Measurements from ENCODE around the gene BRI3. TPM values are rescaled to one million over a fixed set of nuclear protein-coding genes. Genes with fewer than 3 reads are reported as not detected.

Gene BRI3
- total and polyA plus RNA-seq, 2 of the 13 experiments (the other 11 are each of a cell fraction or from before 2014, with no cell fraction given) = 54.0 to 103 TPM

DNA sequence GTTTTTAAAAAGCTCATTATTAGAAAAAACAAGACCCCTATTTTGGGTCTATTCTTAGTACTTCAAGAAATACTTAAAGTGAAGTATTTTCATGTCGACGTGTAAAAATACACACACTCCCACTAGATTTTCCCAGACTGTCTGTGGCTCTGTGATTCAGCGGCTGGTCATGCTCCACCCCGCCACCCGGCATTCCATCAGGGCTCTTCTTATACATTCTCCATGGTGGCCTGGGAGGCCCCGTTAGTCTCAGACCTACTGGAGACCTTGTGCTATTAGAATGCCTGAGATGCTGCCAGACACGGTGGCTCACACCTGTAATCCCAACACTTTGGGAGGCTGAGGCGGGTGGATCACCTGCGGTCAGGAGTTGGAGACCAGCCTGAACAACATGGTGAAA is 42.5 kb upstream of the BRI3 start:
- in situ Hi-C loops (cut with HindIII; ENCODE audit: extremely low pct_ligation_motif_present, low pct_unique_long_range_greater_than_20kb) (no loop called here), intact Hi-C loops (cut with micrococcal nuclease; ENCODE audit: unreplicated experiment) (no loop called here)
- no peak overlapping the region for H3K27ac ChIP-seq (ENCODE audit: extremely low read length, insufficient read depth, low read length)
- no peaks in the 10 kb centered on the region for H3K79me2 ChIP-seq (ENCODE audit: insufficient read depth, low read length)
- no peak for DNase-seq (ENCODE audit: low spot score)
- TF ChIP-seq, protein P1, sequence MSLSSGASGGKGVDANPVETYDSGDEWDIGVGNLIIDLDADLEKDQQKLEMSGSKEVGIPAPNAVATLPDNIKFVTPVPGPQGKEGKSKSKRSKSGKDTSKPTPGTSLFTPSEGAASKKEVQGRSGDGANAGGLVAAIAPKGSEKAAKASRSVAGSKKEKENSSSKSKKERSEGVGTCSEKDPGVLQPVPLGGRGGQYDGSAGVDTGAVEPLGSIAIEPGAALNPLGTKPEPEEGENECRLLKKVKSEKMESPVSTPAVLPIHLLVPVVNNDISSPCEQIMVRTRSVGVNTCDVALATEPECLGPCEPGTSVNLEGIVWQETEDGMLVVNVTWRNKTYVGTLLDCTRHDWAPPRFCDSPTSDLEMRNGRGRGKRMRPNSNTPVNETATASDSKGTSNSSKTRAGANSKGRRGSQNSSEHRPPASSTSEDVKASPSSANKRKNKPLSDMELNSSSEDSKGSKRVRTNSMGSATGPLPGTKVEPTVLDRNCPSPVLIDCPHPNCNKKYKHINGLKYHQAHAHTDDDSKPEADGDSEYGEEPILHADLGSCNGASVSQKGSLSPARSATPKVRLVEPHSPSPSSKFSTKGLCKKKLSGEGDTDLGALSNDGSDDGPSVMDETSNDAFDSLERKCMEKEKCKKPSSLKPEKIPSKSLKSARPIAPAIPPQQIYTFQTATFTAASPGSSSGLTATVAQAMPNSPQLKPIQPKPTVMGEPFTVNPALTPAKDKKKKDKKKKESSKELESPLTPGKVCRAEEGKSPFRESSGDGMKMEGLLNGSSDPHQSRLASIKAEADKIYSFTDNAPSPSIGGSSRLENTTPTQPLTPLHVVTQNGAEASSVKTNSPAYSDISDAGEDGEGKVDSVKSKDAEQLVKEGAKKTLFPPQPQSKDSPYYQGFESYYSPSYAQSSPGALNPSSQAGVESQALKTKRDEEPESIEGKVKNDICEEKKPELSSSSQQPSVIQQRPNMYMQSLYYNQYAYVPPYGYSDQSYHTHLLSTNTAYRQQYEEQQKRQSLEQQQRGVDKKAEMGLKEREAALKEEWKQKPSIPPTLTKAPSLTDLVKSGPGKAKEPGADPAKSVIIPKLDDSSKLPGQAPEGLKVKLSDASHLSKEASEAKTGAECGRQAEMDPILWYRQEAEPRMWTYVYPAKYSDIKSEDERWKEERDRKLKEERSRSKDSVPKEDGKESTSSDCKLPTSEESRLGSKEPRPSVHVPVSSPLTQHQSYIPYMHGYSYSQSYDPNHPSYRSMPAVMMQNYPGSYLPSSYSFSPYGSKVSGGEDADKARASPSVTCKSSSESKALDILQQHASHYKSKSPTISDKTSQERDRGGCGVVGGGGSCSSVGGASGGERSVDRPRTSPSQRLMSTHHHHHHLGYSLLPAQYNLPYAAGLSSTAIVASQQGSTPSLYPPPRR (CRISPR knock-in tag; IDR thresholded peaks at IDR 0.05; ENCODE audit: borderline replicate concordance) = no peak
- TF ChIP-seq FOXP1 (IDR thresholded peaks at IDR 0.05) = no peak
- no peak for TF ChIP-seq FOXP1 (CRISPR knock-in tag; IDR thresholded peaks at IDR 0.05)
- TF ChIP-seq ZNF230 (CRISPR knock-in tag; IDR thresholded peaks at IDR 0.05) = no peak
- no peak for TF ChIP-seq ZMYM3 (CRISPR knock-in tag; IDR thresholded peaks at IDR 0.05)
- TF ChIP-seq, protein P2, sequence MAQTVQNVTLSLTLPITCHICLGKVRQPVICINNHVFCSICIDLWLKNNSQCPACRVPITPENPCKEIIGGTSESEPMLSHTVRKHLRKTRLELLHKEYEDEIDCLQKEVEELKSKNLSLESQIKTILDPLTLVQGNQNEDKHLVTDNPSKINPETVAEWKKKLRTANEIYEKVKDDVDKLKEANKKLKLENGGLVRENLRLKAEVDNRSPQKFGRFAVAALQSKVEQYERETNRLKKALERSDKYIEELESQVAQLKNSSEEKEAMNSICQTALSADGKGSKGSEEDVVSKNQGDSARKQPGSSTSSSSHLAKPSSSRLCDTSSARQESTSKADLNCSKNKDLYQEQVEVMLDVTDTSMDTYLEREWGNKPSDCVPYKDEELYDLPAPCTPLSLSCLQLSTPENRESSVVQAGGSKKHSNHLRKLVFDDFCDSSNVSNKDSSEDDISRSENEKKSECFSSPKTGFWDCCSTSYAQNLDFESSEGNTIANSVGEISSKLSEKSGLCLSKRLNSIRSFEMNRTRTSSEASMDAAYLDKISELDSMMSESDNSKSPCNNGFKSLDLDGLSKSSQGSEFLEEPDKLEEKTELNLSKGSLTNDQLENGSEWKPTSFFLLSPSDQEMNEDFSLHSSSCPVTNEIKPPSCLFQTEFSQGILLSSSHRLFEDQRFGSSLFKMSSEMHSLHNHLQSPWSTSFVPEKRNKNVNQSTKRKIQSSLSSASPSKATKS (CRISPR knock-in tag; IDR thresholded peaks at IDR 0.05) = no peak
- no peak for TF ChIP-seq NCOA5 (CRISPR knock-in tag; IDR thresholded peaks at IDR 0.05)
- TF ChIP-seq, protein P3, sequence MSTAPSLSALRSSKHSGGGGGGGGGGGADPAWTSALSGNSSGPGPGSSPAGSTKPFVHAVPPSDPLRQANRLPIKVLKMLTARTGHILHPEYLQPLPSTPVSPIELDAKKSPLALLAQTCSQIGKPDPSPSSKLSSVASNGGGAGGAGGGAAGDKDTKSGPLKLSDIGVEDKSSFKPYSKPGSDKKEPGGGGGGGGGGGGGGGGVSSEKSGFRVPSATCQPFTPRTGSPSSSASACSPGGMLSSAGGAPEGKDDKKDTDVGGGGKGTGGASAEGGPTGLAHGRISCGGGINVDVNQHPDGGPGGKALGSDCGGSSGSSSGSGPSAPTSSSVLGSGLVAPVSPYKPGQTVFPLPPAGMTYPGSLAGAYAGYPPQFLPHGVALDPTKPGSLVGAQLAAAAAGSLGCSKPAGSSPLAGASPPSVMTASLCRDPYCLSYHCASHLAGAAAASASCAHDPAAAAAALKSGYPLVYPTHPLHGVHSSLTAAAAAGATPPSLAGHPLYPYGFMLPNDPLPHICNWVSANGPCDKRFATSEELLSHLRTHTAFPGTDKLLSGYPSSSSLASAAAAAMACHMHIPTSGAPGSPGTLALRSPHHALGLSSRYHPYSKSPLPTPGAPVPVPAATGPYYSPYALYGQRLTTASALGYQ (CRISPR knock-in tag; IDR thresholded peaks at IDR 0.05) = no peak
- no peak for TF ChIP-seq ZNF33B (CRISPR knock-in tag; IDR thresholded peaks at IDR 0.05)
- TF ChIP-seq CENPT (CRISPR knock-in tag; IDR thresholded peaks at IDR 0.05; ENCODE audit: low read depth) = no peak
- TF ChIP-seq POLR2AphosphoS2 (IDR thresholded peaks at IDR 0.05; ENCODE audit: low read depth, low read length) = no peak
- TF ChIP-seq, protein P4, sequence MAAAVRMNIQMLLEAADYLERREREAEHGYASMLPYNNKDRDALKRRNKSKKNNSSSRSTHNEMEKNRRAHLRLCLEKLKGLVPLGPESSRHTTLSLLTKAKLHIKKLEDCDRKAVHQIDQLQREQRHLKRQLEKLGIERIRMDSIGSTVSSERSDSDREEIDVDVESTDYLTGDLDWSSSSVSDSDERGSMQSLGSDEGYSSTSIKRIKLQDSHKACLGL (CRISPR knock-in tag; IDR thresholded peaks at IDR 0.05) = no peak
- TF ChIP-seq ZNF30 (CRISPR knock-in tag; IDR thresholded peaks at IDR 0.05) = no peak
- no peaks in the 10 kb centered on the region; a peak in 2 of 5 replicates for H3K36me3 ChIP-seq (replicated peaks in 1 of 2; ENCODE audit: control insufficient read depth in 1 of 2, insufficient read depth in 2 of 2, low read length in 2 of 2)
- POLR2A ChIA-PET = no interaction called here
- H3K4me3 ChIP-seq (replicated peaks in 1 of 3; ENCODE audit: insufficient read depth in 1 of 3, low read depth in 2 of 3, low read length in 3 of 3) = no peak overlapping the region
- ATAC-seq = no peak
- no peak overlapping the region for H3K9ac ChIP-seq (ENCODE audit: insufficient read depth, low read depth, low read length)
- no TSS peak for BruUV-seq (replicated peaks)
- CTCF ChIA-PET (ENCODE audit: low intra/inter-chr PET ratio, low total read pairs) = no interaction called here
- no peak overlapping the region for H2AFZ ChIP-seq (ENCODE audit: low read length)
- H3K4me2 ChIP-seq (ENCODE audit: low read depth, low read length) = no peak overlapping the region
- H4K20me1 ChIP-seq (ENCODE audit: insufficient read depth, low read length) = no peaks in the 10 kb centered on the region
- H3K27me3 ChIP-seq (ENCODE audit: control insufficient read depth in 1 of 2, insufficient read depth in 2 of 2, low read length in 2 of 2) = no peaks in the 10 kb centered on the region
- 98% methylated on average over 9 of the region's 9 CpGs for WGBS (ENCODE audit: low lambda C conversion rate)
- no peaks in the 10 kb centered on the region for H3K4me1 ChIP-seq (ENCODE audit: insufficient read depth, low read length)
- no peak for FAIRE-seq
- H3K9me3 ChIP-seq (ENCODE audit: low read length) = no peaks in the 10 kb centered on the region
